K562 (cell line): ENCODE measurements around the gene ZNF234. TPM values are rescaled to one million over a fixed set of nuclear protein-coding genes. Genes with fewer than 3 reads are reported as not detected.
A peak's percentile ranks its signal among the peaks of the same experiment; 100 is the strongest.

ENCODE experiments used
- BHLHE40 ChIP-seq: IDR thresholded peaks from 2 replicates; pipeline ENCODE4 v1.6.1; 2011; ENCODE audit warnings: low read length, improper control_type of control experiment
- CBFA2T3 ChIP-seq: fragments of 450-650 bp; IDR thresholded peaks from 2 replicates; pipeline ENCODE4 v1.6.1; 2017
- CCNT2 ChIP-seq: IDR thresholded peaks from 2 replicates; pipeline ENCODE4 v1.6.1; 2011; ENCODE audit warnings: borderline replicate concordance, low read depth, mild to moderate bottlenecking, moderate library complexity, mixed read lengths, low read length; ENCODE audit not compliant: insufficient read length; ENCODE audit errors: extremely low read depth
- FOS ChIP-seq: IDR thresholded peaks from 3 replicates; pipeline ENCODE4 v1.6.1; 2011; ENCODE audit not compliant: insufficient read length; ENCODE audit errors: extremely low read depth
- GTF2E2 ChIP-seq: fragments of 200-800 bp; sonication (Bioruptor generic); IDR thresholded peaks from 2 replicates; pipeline ENCODE4 v1.6.1; 2016; ENCODE audit warnings: missing genetic modification characterization, missing compliant biosample characterization
- MEIS2 ChIP-seq: fragments of 450-650 bp; IDR thresholded peaks from 2 replicates; pipeline ENCODE4 v1.6.1; 2014; ENCODE audit warnings: mild to moderate bottlenecking; ENCODE audit not compliant: partially characterized antibody
- MYC ChIP-seq, 2 experiments: fragments of 250-450 bp in 1 of 2; sonication (Bioruptor Pico) in 1 of 2; IDR thresholded peaks; 2 replicates each; pipeline versions ENCODE4 v1.5.1 to v1.6.1; 2012 to 2021; ENCODE audit warnings: low read depth in 2 of 2, borderline replicate concordance in 1 of 2, improper control_type of control experiment in 1 of 2, low read length in 1 of 2, mild to moderate bottlenecking in 1 of 2, moderate library complexity in 1 of 2
- NCOA1 ChIP-seq: fragments of 450-650 bp; IDR thresholded peaks from 2 replicates; pipeline ENCODE4 v1.6.1; 2016; ENCODE audit warnings: low read depth
- RAD21 ChIP-seq, 2 experiments: fragments of 250-450 bp in 1 of 2; fragments of 450-650 bp in 1 of 2; sonication (Bioruptor Pico) in 1 of 2; formaldehyde crosslinking in 1 of 2; IDR thresholded peaks in 1 of 2; conservative IDR thresholded peaks in 1 of 2; 2 replicates each; pipeline versions ENCODE4 v1.4.0 to v1.8.0; 2020 to 2022; ENCODE audit warnings: mild to moderate bottlenecking in 2 of 2, moderate library complexity in 1 of 2
- SP1 ChIP-seq: sonication (generic); formaldehyde crosslinking; IDR thresholded peaks from 2 replicates; pipeline ENCODE4 v1.8.1; 2022; ENCODE audit warnings: mild to moderate bottlenecking, missing genetic modification reagents
- SUPT5H ChIP-seq: fragments of 450-650 bp; IDR thresholded peaks from 2 replicates; pipeline ENCODE4 v1.6.1; 2016
- TAF15 ChIP-seq: fragments of 200-400 bp; formaldehyde crosslinking; IDR thresholded peaks from 2 replicates; pipeline ENCODE4 v1.6.1; 2017; ENCODE audit warnings: mild to moderate bottlenecking, low read depth, low read length, moderate library complexity
- ZNF174 ChIP-seq: fragments of 250-450 bp; sonication (Bioruptor Pico); IDR thresholded peaks from 2 replicates; pipeline ENCODE4 v1.4.0; 2020; ENCODE audit warnings: mild to moderate bottlenecking
- ZNF354B ChIP-seq: fragments of 250-450 bp; sonication (Bioruptor Pico); IDR thresholded peaks from 2 replicates; pipeline ENCODE4 v1.4.0; 2020
- ZNF445 ChIP-seq: fragments of 250-450 bp; sonication (Bioruptor Pico); IDR thresholded peaks from 2 replicates; pipeline ENCODE4 v1.4.0; 2020; ENCODE audit warnings: low read depth, mild to moderate bottlenecking, moderate library complexity
- ZNF785 ChIP-seq: fragments of 250-450 bp; sonication (Bioruptor Pico); IDR thresholded peaks from 2 replicates; pipeline ENCODE4 v1.4.0; 2020; ENCODE audit warnings: mild to moderate bottlenecking
- polyA plus RNA-seq, 8 experiments: library from polyadenylated mRNA; depleted of rRNA in 4 of 8; stranded (reverse) in 5 of 8; unstranded in 3 of 8; fragments of >200 nt; fragmentation: Nextera tagmentation in 2 of 8; fragmentation: Illumina TruSeq in 1 of 8; extraction: Ambion mirVana in 2 of 8; extraction: Trizol in 1 of 8; gene quantifications; 2 replicates each; pipeline versions ENCODE4 v1.2.1 to v1.2.3, GENCODE V29; 2011 to 2014; ENCODE audit warnings: inconsistent platforms in 1 of 8, missing spikeins in 1 of 8
- total RNA-seq, 7 experiments: library from RNA; depleted of rRNA in 6 of 7; stranded (reverse); fragments of >200 nt in 6 of 7; fragmentation: Illumina TruSeq in 2 of 7; extraction: Trizol in 2 of 7; gene quantifications; 2 replicates each; pipeline versions ENCODE4 v1.2.1 to v1.2.3, GENCODE V29; 2011 to 2021; ENCODE audit warnings: low replicate concordance in 1 of 7
- TF ChIP-seq, protein P1 (sequence below): sonication (generic); formaldehyde crosslinking; IDR thresholded peaks from 2 replicates; pipeline ENCODE4 v1.8.0; 2022; ENCODE audit warnings: mild to moderate bottlenecking, missing genetic modification reagents
- TF ChIP-seq, protein P2 (sequence below), 2 experiments: IDR thresholded peaks; 2 replicates each; pipeline ENCODE4 v1.6.1; 2012; ENCODE audit warnings: improper control_type of control experiment in 2 of 2, low read depth in 2 of 2, low read length in 2 of 2, borderline replicate concordance in 1 of 2
- TF ChIP-seq, protein P3 (sequence below): fragments of 250-450 bp; sonication (Bioruptor Pico); IDR thresholded peaks from 2 replicates; pipeline ENCODE4 v1.4.0; 2020; ENCODE audit warnings: borderline replicate concordance

Gene ZNF234
- total and polyA plus RNA-seq, 9 of the 15 experiments (the other 6 are each of a cell fraction or from before 2014, with no cell fraction given) = 0.82 to 2.9 (median 1.5) TPM

DNA sequence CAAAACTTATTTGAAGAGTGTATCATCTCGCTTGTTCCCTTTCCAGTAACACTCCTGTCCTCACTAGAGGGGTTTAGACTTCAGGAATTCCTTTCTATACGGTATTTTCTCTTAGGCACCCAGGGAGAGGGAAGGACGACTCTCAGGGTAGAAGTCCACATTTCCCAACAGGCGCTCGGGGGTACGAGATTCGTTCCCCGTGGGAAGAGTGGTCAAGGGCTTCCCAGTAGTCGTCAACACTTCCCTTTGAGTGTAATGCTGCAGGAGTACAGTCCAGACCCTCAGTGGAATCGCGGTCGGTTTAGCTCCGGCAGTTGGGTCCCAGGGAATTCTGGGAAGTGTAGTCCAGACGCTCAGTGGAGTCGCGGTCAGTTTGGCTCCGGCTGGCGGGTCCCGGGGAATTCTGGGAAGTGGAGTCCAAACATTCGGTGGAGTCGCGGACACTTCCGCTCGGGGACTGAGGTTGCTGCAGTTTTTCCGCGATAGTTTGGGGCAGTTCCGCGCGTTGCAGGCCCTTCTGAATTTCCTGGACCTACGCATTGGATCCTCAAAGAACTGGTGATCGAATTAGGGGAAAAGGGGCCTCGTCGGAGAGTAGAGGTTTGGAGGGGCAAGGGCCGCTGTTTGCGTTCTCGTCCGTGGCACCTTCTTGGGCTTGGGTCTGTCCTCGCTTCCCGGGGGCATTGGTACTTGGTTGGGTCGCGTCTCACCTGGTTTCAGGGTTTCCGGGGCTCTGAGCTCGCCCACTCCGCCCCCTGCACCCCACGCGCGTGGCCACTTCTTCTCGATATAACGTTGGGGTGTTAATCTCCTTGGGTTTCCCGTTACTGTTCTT is 47.2 kb upstream of the ZNF234 start, which contains the start of gene ZNF224 (continued):
- TF ChIP-seq CCNT2 (no peak), SUPT5H (peak; percentile 67), ZNF445 (0 out of 2 replicates have a peak, but pooled peaks have one; percentile 34), ZNF354B (CRISPR knock-in tag) (no peak), CBFA2T3 (no peak), SP1 (CRISPR knock-in tag) (peak; percentile 55; the same call in 1 of the 2 replicates), FOS (no peak), ZNF174 (CRISPR knock-in tag) (no peak), ZNF785 (no peak), TAF15 (no peak), MEIS2 (no peak), BHLHE40 (peak; percentile 24; the same call in 1 of the 2 replicates), NCOA1 (no peak; the same call in 1 of the 2 replicates), GTF2E2 (tag) (peak; percentile 61; the same call in 1 of the 2 replicates), RAD21 (CRISPR knock-in tag; conservative IDR thresholded peaks at IDR 0.05 in 1 of 2, IDR thresholded peaks at IDR 0.05 in 1 of 2) (no peak), MYC (IDR thresholded peaks at IDR 0.05; ENCODE audit: low read depth, low read length) (no peak; the same call in 1 of the 2 replicates), MYC (CRISPR knock-in tag; IDR thresholded peaks at IDR 0.05; ENCODE audit: borderline replicate concordance, low read depth) (no peak)
- TF ChIP-seq, protein P1, sequence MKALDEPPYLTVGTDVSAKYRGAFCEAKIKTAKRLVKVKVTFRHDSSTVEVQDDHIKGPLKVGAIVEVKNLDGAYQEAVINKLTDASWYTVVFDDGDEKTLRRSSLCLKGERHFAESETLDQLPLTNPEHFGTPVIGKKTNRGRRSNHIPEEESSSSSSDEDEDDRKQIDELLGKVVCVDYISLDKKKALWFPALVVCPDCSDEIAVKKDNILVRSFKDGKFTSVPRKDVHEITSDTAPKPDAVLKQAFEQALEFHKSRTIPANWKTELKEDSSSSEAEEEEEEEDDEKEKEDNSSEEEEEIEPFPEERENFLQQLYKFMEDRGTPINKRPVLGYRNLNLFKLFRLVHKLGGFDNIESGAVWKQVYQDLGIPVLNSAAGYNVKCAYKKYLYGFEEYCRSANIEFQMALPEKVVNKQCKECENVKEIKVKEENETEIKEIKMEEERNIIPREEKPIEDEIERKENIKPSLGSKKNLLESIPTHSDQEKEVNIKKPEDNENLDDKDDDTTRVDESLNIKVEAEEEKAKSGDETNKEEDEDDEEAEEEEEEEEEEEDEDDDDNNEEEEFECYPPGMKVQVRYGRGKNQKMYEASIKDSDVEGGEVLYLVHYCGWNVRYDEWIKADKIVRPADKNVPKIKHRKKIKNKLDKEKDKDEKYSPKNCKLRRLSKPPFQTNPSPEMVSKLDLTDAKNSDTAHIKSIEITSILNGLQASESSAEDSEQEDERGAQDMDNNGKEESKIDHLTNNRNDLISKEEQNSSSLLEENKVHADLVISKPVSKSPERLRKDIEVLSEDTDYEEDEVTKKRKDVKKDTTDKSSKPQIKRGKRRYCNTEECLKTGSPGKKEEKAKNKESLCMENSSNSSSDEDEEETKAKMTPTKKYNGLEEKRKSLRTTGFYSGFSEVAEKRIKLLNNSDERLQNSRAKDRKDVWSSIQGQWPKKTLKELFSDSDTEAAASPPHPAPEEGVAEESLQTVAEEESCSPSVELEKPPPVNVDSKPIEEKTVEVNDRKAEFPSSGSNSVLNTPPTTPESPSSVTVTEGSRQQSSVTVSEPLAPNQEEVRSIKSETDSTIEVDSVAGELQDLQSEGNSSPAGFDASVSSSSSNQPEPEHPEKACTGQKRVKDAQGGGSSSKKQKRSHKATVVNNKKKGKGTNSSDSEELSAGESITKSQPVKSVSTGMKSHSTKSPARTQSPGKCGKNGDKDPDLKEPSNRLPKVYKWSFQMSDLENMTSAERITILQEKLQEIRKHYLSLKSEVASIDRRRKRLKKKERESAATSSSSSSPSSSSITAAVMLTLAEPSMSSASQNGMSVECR (CRISPR knock-in tag) = peak; percentile 9; the same call in 1 of the 2 replicates
- TF ChIP-seq, protein P2, sequence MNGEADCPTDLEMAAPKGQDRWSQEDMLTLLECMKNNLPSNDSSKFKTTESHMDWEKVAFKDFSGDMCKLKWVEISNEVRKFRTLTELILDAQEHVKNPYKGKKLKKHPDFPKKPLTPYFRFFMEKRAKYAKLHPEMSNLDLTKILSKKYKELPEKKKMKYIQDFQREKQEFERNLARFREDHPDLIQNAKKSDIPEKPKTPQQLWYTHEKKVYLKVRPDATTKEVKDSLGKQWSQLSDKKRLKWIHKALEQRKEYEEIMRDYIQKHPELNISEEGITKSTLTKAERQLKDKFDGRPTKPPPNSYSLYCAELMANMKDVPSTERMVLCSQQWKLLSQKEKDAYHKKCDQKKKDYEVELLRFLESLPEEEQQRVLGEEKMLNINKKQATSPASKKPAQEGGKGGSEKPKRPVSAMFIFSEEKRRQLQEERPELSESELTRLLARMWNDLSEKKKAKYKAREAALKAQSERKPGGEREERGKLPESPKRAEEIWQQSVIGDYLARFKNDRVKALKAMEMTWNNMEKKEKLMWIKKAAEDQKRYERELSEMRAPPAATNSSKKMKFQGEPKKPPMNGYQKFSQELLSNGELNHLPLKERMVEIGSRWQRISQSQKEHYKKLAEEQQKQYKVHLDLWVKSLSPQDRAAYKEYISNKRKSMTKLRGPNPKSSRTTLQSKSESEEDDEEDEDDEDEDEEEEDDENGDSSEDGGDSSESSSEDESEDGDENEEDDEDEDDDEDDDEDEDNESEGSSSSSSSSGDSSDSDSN (IDR thresholded peaks at IDR 0.05; ENCODE audit: borderline replicate concordance in 1 of 2, low read depth in 2 of 2, low read length in 2 of 2) = 0 out of 4 replicates have a peak, but pooled peaks of 1 of the 2 experiments have one; percentile 22
- TF ChIP-seq, protein P3, sequence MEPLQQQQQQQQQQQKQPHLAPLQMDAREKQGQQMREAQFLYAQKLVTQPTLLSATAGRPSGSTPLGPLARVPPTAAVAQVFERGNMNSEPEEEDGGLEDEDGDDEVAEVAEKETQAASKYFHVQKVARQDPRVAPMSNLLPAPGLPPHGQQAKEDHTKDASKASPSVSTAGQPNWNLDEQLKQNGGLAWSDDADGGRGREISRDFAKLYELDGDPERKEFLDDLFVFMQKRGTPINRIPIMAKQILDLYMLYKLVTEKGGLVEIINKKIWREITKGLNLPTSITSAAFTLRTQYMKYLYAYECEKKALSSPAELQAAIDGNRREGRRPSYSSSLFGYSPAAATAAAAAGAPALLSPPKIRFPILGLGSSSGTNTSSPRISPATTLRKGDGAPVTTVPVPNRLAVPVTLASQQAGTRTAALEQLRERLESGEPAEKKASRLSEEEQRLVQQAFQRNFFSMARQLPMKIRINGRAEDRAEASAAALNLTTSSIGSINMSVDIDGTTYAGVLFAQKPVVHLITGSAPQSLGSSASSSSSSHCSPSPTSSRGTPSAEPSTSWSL (CRISPR knock-in tag) = no peak
